GM18867 (cell line): Measurements from ENCODE around the gene BORCS5.
"Not testable (repeated sequence)": the region's sequence is repeated elsewhere in the genome, so short reads cannot be mapped to it uniquely, and the experiment has no call there.

Source experiments
- ATAC-seq: cut with Tn5 transposase; IDR thresholded peaks from one replicate; pipeline ENCODE4 v1.9.1; 2021; ENCODE audit warnings: mild to moderate bottlenecking, moderate library complexity; ENCODE audit not compliant: unreplicated experiment

BORCS5 gene

GRCh38 chr12:12384571-12385340, 27.9 kb downstream of the BORCS5 start:
- ATAC-seq, result no peak

- no peak for ATAC-seq
These were observed 30.6 kb downstream of the BORCS5 start for GRCh38 chr12:12387501-12387900.

GRCh38 chr12:12392413-12392812, 35.5 kb downstream of the BORCS5 start:
- no peak for ATAC-seq

GRCh38 chr12:12393171-12393570, 36.3 kb downstream of the BORCS5 start:
- ATAC-seq, result no peak

GRCh38 chr12:12396694-12397093, 39.8 kb downstream of the BORCS5 start:
- no peak for ATAC-seq

- no peak for ATAC-seq
These were observed 40.3 kb downstream of the BORCS5 start for GRCh38 chr12:12397184-12397583.

GRCh38 chr12:12398026-12398859, 41.4 kb downstream of the BORCS5 start:
- no peak for ATAC-seq

- ATAC-seq, result no peak
These were observed 42.3 kb downstream of the BORCS5 start for GRCh38 chr12:12399161-12399560.

GRCh38 chr12:12399776-12400305, 43.0 kb downstream of the BORCS5 start:
- ATAC-seq, result no peak

- ATAC-seq, result no peak
These were observed 43.9 kb downstream of the BORCS5 start for GRCh38 chr12:12400793-12401192.

- no peak for ATAC-seq
These were observed 46.7 kb downstream of the BORCS5 start for GRCh38 chr12:12403264-12404248.

- ATAC-seq, result no peak
These were observed 47.4 kb downstream of the BORCS5 start for GRCh38 chr12:12404297-12404696.

GRCh38 chr12:12405882-12406281, 49.0 kb downstream of the BORCS5 start:
- no peak for ATAC-seq

- no peak for ATAC-seq
These were observed 49.9 kb downstream of the BORCS5 start for GRCh38 chr12:12406762-12407161.

GRCh38 chr12:12408265-12408690, 51.4 kb downstream of the BORCS5 start:
- ATAC-seq, result no peak

GRCh38 chr12:12409337-12409736, 52.5 kb downstream of the BORCS5 start:
- ATAC-seq, result not testable (repeated sequence)

GRCh38 chr12:12415886-12416285, 59.0 kb downstream of the BORCS5 start:
- ATAC-seq, result no peak

- not testable (repeated sequence) for ATAC-seq
These were observed 62.3 kb downstream of the BORCS5 start for GRCh38 chr12:12419165-12419564.

GRCh38 chr12:12423367-12423766, 66.5 kb downstream of the BORCS5 start:
- ATAC-seq, result no peak

GRCh38 chr12:12425001-12425400, 68.1 kb downstream of the BORCS5 start:
- ATAC-seq, result no peak

- ATAC-seq, result no peak
These were observed 68.7 kb downstream of the BORCS5 start for GRCh38 chr12:12425616-12426015.
